H1 (cell line): ENCODE measurements around the gene ARHGAP26. TPM values are rescaled to one million over a fixed set of nuclear protein-coding genes. Genes with fewer than 3 reads are reported as not detected.

Experiments
- CTCF ChIA-PET: fragments of 300-600 bp; sonication (Branson Sonifier 250); formaldehyde crosslinking; loops from one replicate; lab custom pipeline; 2021; ENCODE audit not compliant: partially characterized antibody; lab: Charles Lee
- POLR2A ChIA-PET: fragments of 300-600 bp; sonication (Branson Sonifier 250); formaldehyde crosslinking; loops from one replicate; lab custom pipeline; 2021; ENCODE audit warnings: inconsistent platforms; ENCODE audit not compliant: partially characterized antibody; lab: Charles Lee
- DNase-seq, 2 experiments: peaks; one replicate each; pipeline versions ENCODE4 v3.0.0 to v3.0.0-alpha.2; 2010 to 2022; ENCODE audit warnings: low spot score in 2 of 2, low read depth in 1 of 2, mixed read lengths in 1 of 2
- FAIRE-seq: peaks from 2 replicates; lab custom pipeline; 2011; peaks lifted over from hg19 to GRCh38; lab: Jason Lieb, UNC
- H2AFZ ChIP-seq: 2 replicates; pipeline ENCODE4 v1.8.1; 2012; ENCODE audit warnings: low read length, inconsistent platforms
- H2AK5ac ChIP-seq: 2 replicates; pipeline ENCODE4 v1.6.1; 2013; ENCODE audit warnings: low read depth, low read length
- H2BK120ac ChIP-seq: replicated peaks from 2 replicates; pipeline ENCODE3; 2013; ENCODE audit warnings: low read depth, low read length, inconsistent platforms
- H2BK12ac ChIP-seq: 2 replicates; pipeline ENCODE4 v1.6.1; 2013; ENCODE audit warnings: low read depth, low read length
- H2BK15ac ChIP-seq: 2 replicates; pipeline ENCODE4 v1.6.1; 2013; ENCODE audit warnings: low read length
- H2BK20ac ChIP-seq: 2 replicates; pipeline ENCODE4 v1.6.1; 2013; ENCODE audit warnings: low read length
- H2BK5ac ChIP-seq: 2 replicates; pipeline ENCODE4 v1.6.1; 2013; ENCODE audit warnings: low read depth, low read length
- H3K14ac ChIP-seq: 2 replicates; pipeline ENCODE4 v1.6.1; 2013; ENCODE audit warnings: inconsistent platforms; ENCODE audit not compliant: insufficient read length
- H3K18ac ChIP-seq: 2 replicates; pipeline ENCODE4 v1.6.1; 2013; ENCODE audit warnings: low read length; ENCODE audit errors: extremely low read depth
- H3K23ac ChIP-seq: 2 replicates; pipeline ENCODE4 v1.6.1; 2013; ENCODE audit warnings: inconsistent platforms; ENCODE audit not compliant: insufficient read length
- H3K23me2 ChIP-seq: 2 replicates; pipeline ENCODE4 v1.6.1; 2013; ENCODE audit warnings: low read depth, low read length
- H3K27ac ChIP-seq: 2 replicates; pipeline ENCODE4 v1.6.1; 2011; ENCODE audit warnings: low read depth, low read length, inconsistent platforms
- H3K27me3 ChIP-seq, 4 experiments: replicated peaks in 1 of 4; 1 replicate in 1 of 4; 2 replicates in 3 of 4; pipeline versions ENCODE4 v1.6.1 to v1.8.1; 2011 to 2013; ENCODE audit warnings: low read length in 3 of 4, mild to moderate bottlenecking in 3 of 4, inconsistent platforms in 2 of 4, mixed read lengths in 2 of 4, moderate library complexity in 1 of 4; ENCODE audit not compliant: control insufficient read depth in 3 of 4, insufficient read depth in 3 of 4; ENCODE audit errors: extremely low read depth in 1 of 4
- H3K36me3 ChIP-seq, 4 experiments: 2 replicates each; pipeline versions ENCODE4 v1.6.1 to v1.8.1; 2011 to 2013; ENCODE audit warnings: mild to moderate bottlenecking in 4 of 4, low read length in 3 of 4, moderate library complexity in 2 of 4, control low read depth in 1 of 4, inconsistent platforms in 1 of 4; ENCODE audit not compliant: insufficient read depth in 4 of 4, control insufficient read depth in 2 of 4
- H3K4ac ChIP-seq: replicated peaks from 2 replicates; pipeline ENCODE3; 2013; ENCODE audit warnings: low read length, low read depth, mixed read lengths, inconsistent platforms; ENCODE audit not compliant: insufficient read length
- H3K4me1 ChIP-seq, 4 experiments: replicated peaks in 1 of 4; 1 replicate in 1 of 4; 2 replicates in 3 of 4; pipeline versions ENCODE4 v1.6.1 to v1.8.1; 2011 to 2013; ENCODE audit warnings: low read length in 3 of 4, inconsistent platforms in 2 of 4, mixed read lengths in 1 of 4; ENCODE audit not compliant: insufficient read depth in 4 of 4, control insufficient read depth in 3 of 4
- H3K4me2 ChIP-seq, 2 experiments: 2 replicates each; pipeline versions ENCODE4 v1.6.1 to v1.8.1; 2011 to 2013; ENCODE audit warnings: low read depth in 2 of 2, low read length in 2 of 2, control low read depth in 1 of 2, inconsistent platforms in 1 of 2, mild to moderate bottlenecking in 1 of 2; ENCODE audit not compliant: insufficient read depth in 1 of 2
- H3K4me3 ChIP-seq, 4 experiments: fragments of 200-600, 300-600 bp in 1 of 4; sonication (generic), shearing (Covaris generic), sonication (Bioruptor Twin) in 1 of 4; 2 replicates each; pipeline versions ENCODE4 v1.5.1 to v1.8.1; 2011 to 2016; ENCODE audit warnings: low read length in 4 of 4, low read depth in 3 of 4, control low read depth in 2 of 4, inconsistent platforms in 2 of 4, mild to moderate bottlenecking in 2 of 4, mixed read lengths in 1 of 4, moderate library complexity in 1 of 4; ENCODE audit not compliant: insufficient read depth in 2 of 4; ENCODE audit errors: extremely low read depth in 1 of 4
- H3K56ac ChIP-seq: replicated peaks from 2 replicates; pipeline ENCODE3; 2013; ENCODE audit warnings: low read depth, mild to moderate bottlenecking, mixed read lengths, low read length, inconsistent platforms; ENCODE audit not compliant: insufficient read length
- H3K79me1 ChIP-seq: 2 replicates; pipeline ENCODE4 v1.6.1; 2013; ENCODE audit warnings: low read depth, low read length, control low read depth
- H3K79me2 ChIP-seq, 2 experiments: 2 replicates each; pipeline versions ENCODE4 v1.6.1 to v1.8.1; 2012 to 2013; ENCODE audit warnings: low read length in 2 of 2, mild to moderate bottlenecking in 2 of 2, inconsistent platforms in 1 of 2; ENCODE audit not compliant: insufficient read depth in 2 of 2, control insufficient read depth in 1 of 2
- H3K9ac ChIP-seq, 4 experiments: replicated peaks in 1 of 4; 1 replicate in 1 of 4; 2 replicates in 3 of 4; pipeline versions ENCODE4 v1.6.1 to v1.8.1; 2011 to 2013; ENCODE audit warnings: low read depth in 3 of 4, low read length in 3 of 4, control low read depth in 2 of 4, mild to moderate bottlenecking in 2 of 4, moderate library complexity in 2 of 4, inconsistent platforms in 1 of 4; ENCODE audit errors: extremely low read depth in 1 of 4
- H3K9me3 ChIP-seq, 2 experiments: 2 replicates each; pipeline versions ENCODE4 v1.6.1 to v1.8.1; 2012 to 2013; ENCODE audit warnings: mild to moderate bottlenecking in 2 of 2, moderate library complexity in 2 of 2, control low read depth in 1 of 2, inconsistent platforms in 1 of 2, low read depth in 1 of 2, low read length in 1 of 2, mixed read lengths in 1 of 2; ENCODE audit not compliant: insufficient read depth in 2 of 2
- H4K20me1 ChIP-seq, 2 experiments: replicated peaks in 1 of 2; 2 replicates each; pipeline versions ENCODE3 to v1.8.1; 2011 to 2013; ENCODE audit warnings: inconsistent platforms in 2 of 2, low read length in 2 of 2, mild to moderate bottlenecking in 1 of 2; ENCODE audit not compliant: insufficient read depth in 2 of 2, control insufficient read depth in 1 of 2
- H4K5ac ChIP-seq: 2 replicates; pipeline ENCODE4 v1.6.1; 2013; ENCODE audit warnings: low read length, low read depth, mixed read lengths, inconsistent platforms; ENCODE audit not compliant: insufficient read length
- H4K8ac ChIP-seq: 2 replicates; pipeline ENCODE4 v1.8.0; 2013; ENCODE audit warnings: mild to moderate bottlenecking, moderate library complexity, low read length, inconsistent platforms; ENCODE audit not compliant: insufficient read depth; ENCODE audit errors: extremely low read depth
- H4K91ac ChIP-seq: replicated peaks from 2 replicates; pipeline ENCODE3; 2013; ENCODE audit warnings: low read length, mixed read lengths, inconsistent platforms; ENCODE audit not compliant: insufficient read length
- FOSL1 ChIP-seq: IDR thresholded peaks from 2 replicates; pipeline ENCODE4 v1.6.1; 2011; ENCODE audit warnings: mild to moderate bottlenecking, low read depth, low read length, moderate library complexity; ENCODE audit not compliant: insufficient read depth
- GTF2F1 ChIP-seq: IDR thresholded peaks from 2 replicates; pipeline ENCODE4 v1.6.1; 2012; ENCODE audit warnings: low read depth, low read length, improper control_type of control experiment, borderline replicate concordance
- NRF1 ChIP-seq: IDR thresholded peaks from 2 replicates; pipeline ENCODE4 v1.6.1; 2011; ENCODE audit warnings: mild to moderate bottlenecking, low read depth, low read length, improper control_type of control experiment
- RFX5 ChIP-seq: IDR thresholded peaks from 2 replicates; pipeline ENCODE4 v1.6.1; 2011; ENCODE audit warnings: low read depth, low read length, improper control_type of control experiment, borderline replicate concordance
- SIN3A ChIP-seq, 2 experiments: IDR thresholded peaks in 1 of 2; conservative IDR thresholded peaks in 1 of 2; 2 replicates each; pipeline ENCODE4 v1.6.1; 2011 to 2012; ENCODE audit warnings: low read length in 2 of 2, improper control_type of control experiment in 1 of 2, low read depth in 1 of 2, mild to moderate bottlenecking in 1 of 2
- SP4 ChIP-seq: IDR thresholded peaks from 2 replicates; pipeline ENCODE4 v1.6.1; 2012; ENCODE audit warnings: low read length, inconsistent platforms
- TAF1 ChIP-seq: IDR thresholded peaks from 2 replicates; pipeline ENCODE4 v1.6.1; 2011; ENCODE audit warnings: mild to moderate bottlenecking, low read depth, low read length
- WGBS, 2 experiments: shearing (Covaris generic) in 1 of 2; methylation state at CpG; one replicate each; pipeline versions ENCODE4 v1.1.6 to v1.1.7; 2013 to 2015; ENCODE audit warnings: low lambda C conversion rate in 2 of 2, mixed read lengths in 2 of 2, inconsistent platforms in 1 of 2, low coverage in 1 of 2, missing lambda C conversion rate in 1 of 2; ENCODE audit not compliant: insufficient replicate concordance in 2 of 2, insufficient coverage in 1 of 2, insufficient read length in 1 of 2; ENCODE audit errors: extremely low coverage in 1 of 2, missing lambda C conversion rate in 1 of 2; 5-methylcytosine and 5-hydroxymethylcytosine counted together
- polyA plus RNA-seq, 7 experiments: library from polyadenylated mRNA; depleted of rRNA in 3 of 7; stranded (reverse) in 5 of 7; unstranded in 2 of 7; fragments of >200 nt in 5 of 7; fragments of 200-250 nt in 2 of 7; gene quantifications; 1 replicate in 5 of 7; 2 replicates in 1 of 7; 4 replicates in 1 of 7; pipeline versions ENCODE4 v1.2.1 to v1.2.3, GENCODE V29; 2011 to 2013; ENCODE audit warnings: missing spikeins in 2 of 7, mixed read lengths in 2 of 7
- total RNA-seq: library from RNA; stranded (reverse); fragmentation: NEBNext Ultra II Directional; extraction: Animal tissue kit (Norgen Biotek cat#: 25700); gene quantifications from 2 replicates; pipeline ENCODE4 v1.2.1, GENCODE V29; 2021

ARHGAP26 gene
- total and polyA plus RNA-seq, 2 of the 8 experiments (the other 6 are each of a cell fraction or from before 2014, with no cell fraction given), result 7.1 to 24.8 TPM

DNA sequence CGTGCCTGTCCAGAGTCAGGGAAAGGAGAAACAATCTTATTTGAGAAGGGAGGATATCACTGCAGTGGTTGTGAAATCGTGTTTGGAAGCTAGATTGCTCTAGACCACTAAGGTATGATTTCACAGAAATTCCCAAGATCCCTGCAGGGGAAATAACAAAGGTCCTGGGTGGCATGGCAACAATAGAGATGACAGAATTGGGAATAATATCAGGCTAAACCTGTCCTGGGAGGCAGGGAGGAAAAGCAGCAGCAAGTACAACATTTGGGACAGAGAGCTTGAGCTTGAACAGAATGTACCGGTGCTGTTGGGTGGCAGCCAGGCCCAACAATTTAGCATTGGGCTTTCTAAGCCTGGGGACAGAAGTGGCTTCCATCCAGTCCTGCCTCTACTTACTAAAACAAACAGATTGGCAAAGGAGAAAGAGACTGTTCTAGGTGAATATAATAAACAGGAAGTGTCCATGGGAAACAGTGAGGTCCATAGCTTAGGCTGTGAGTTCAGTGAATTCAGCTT is 17.0 kb upstream of the ARHGAP26 start:
- Histone ChIP-seq H2AK5ac (no peak overlapping the region), H4K20me1 (no peaks in the 10 kb centered on the region), H2BK12ac (no peak overlapping the region), H2BK5ac (no peak overlapping the region), H3K56ac (no peak overlapping the region), H2AFZ (no peak overlapping the region), H3K79me1 (no peaks in the 10 kb centered on the region), H3K18ac (no peak overlapping the region), H4K8ac (no peak overlapping the region), H3K27me3 (no peaks in the 10 kb centered on the region), H3K27ac (no peak overlapping the region), H4K5ac (no peak overlapping the region), H3K9ac (no peak overlapping the region; a peak in 1 of 7 replicates), H3K36me3 (no peaks in the 10 kb centered on the region), H3K23me2 (no peaks in the 10 kb centered on the region; the same call in 1 of the 2 replicates), H3K23ac (no peak overlapping the region), H2BK15ac (no peak overlapping the region), H2BK120ac (no peak overlapping the region), H3K79me2 (no peaks in the 10 kb centered on the region), H3K9me3 (no peaks in the 10 kb centered on the region), H3K4me2 (no peak overlapping the region), H3K4me1 (no peaks in the 10 kb centered on the region; a peak in 1 of 7 replicates), H3K4ac (no peak overlapping the region), H4K91ac (no peak overlapping the region), H2BK20ac (no peak overlapping the region), H3K14ac (no peak overlapping the region), H3K4me3 (no peak overlapping the region)
- DNase-seq (no peak), FAIRE-seq (no peak)
- WGBS, 2 experiments, result 86% methylated on average over 3 of the region's 3 CpGs; no CpG with 5 or more reads in 1 of the 2 experiments
- ChIA-PET CTCF (interaction anchor here (0.6 to 30.9 kb wide), 17 partner anchors 8 to 180 kb away, joined by 3 to 632 read pairs (median 9); partner anchors contain the start of gene ARHGAP26), POLR2A (interaction anchor here (1.9 kb wide), 1 partner anchor 17 kb away, joined by 4 read pairs; the partner anchor contains the start of gene ARHGAP26)
- TF ChIP-seq FOSL1, result no peak
- TF ChIP-seq NRF1, result no peak
- no peak for TF ChIP-seq GTF2F1
- TF ChIP-seq SIN3A (conservative IDR thresholded peaks at IDR 0.05 in 1 of 2, IDR thresholded peaks at IDR 0.05 in 1 of 2; ENCODE audit: low read depth in 1 of 2, low read length in 2 of 2), result no peak
- no peak for TF ChIP-seq TAF1
- TF ChIP-seq RFX5, result no peak
- no peak for TF ChIP-seq SP4
